Measurements from ENCODE around the gene EPN1. TPM values are rescaled to one million over a fixed set of nuclear protein-coding genes. Genes with fewer than 3 reads are reported as not detected.

Gene EPN1
- polyA plus RNA-seq, 1 of the 3 experiments (the other 2 are of a cell fraction): 134 TPM

DNA sequence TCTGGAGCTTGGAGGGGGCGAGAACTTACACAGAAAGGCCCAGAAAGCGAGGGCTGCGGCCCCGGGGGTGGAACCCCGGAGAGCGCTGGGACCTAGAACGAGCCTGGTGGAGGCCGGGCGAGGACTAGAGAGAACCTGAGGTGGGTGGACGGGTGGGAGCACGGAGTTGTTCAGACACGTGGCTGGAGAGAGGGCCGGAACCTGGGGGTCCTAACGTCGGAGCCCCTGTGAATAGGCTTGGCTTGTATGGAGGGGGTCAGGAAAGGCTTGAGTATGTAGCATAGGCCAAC, 31.2 kb upstream of the EPN1 start:
- no peak for DNase-seq
- CTCF ChIA-PET: interaction anchor here (1.2 to 3.9 kb wide), 3 partner anchors 12 to 37 kb away, joined by 3 to 22 read pairs (median 7); no protein-coding TSS in a partner anchor
- TF ChIP-seq, protein P1, sequence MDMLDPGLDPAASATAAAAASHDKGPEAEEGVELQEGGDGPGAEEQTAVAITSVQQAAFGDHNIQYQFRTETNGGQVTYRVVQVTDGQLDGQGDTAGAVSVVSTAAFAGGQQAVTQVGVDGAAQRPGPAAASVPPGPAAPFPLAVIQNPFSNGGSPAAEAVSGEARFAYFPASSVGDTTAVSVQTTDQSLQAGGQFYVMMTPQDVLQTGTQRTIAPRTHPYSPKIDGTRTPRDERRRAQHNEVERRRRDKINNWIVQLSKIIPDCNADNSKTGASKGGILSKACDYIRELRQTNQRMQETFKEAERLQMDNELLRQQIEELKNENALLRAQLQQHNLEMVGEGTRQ (IDR thresholded peaks at IDR 0.05; ENCODE audit: borderline replicate concordance, low read depth, low read length): no peak
- no peak for TF ChIP-seq FOXJ3 (CRISPR knock-in tag; IDR thresholded peaks at IDR 0.05)
- no peak for TF ChIP-seq MXI1 (IDR thresholded peaks at IDR 0.05; ENCODE audit: low read depth, low read length)
- no peak for TF ChIP-seq GABPA (IDR thresholded peaks at IDR 0.05; ENCODE audit: low read depth)
- TF ChIP-seq MEF2A (IDR thresholded peaks at IDR 0.05; ENCODE audit: borderline replicate concordance, low read depth): no peak
- TF ChIP-seq NFIC (IDR thresholded peaks at IDR 0.05; ENCODE audit: borderline replicate concordance): no peak
- TF ChIP-seq, protein P2, sequence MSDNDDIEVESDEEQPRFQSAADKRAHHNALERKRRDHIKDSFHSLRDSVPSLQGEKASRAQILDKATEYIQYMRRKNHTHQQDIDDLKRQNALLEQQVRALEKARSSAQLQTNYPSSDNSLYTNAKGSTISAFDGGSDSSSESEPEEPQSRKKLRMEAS (IDR thresholded peaks at IDR 0.05; ENCODE audit: low read depth): no peak
- TF ChIP-seq NRF1 (IDR thresholded peaks at IDR 0.05; ENCODE audit: low read depth, low read length): no peak
- TF ChIP-seq CHD2 (IDR thresholded peaks at IDR 0.05; ENCODE audit: low read length, partially characterized antibody): no peak
- TF ChIP-seq FOXM1 (IDR thresholded peaks at IDR 0.05; ENCODE audit: low read depth): no peak
- no peak for TF ChIP-seq GATA2 (CRISPR knock-in tag; IDR thresholded peaks at IDR 0.05)
- TF ChIP-seq RXRA (IDR thresholded peaks at IDR 0.05; ENCODE audit: borderline replicate concordance, low read depth): no peak
- TF ChIP-seq TAF1 (IDR thresholded peaks at IDR 0.05; ENCODE audit: borderline replicate concordance, low read depth, low read length): no peak
- TF ChIP-seq ELF1 (IDR thresholded peaks at IDR 0.05): no peak
- TF ChIP-seq, protein P3, sequence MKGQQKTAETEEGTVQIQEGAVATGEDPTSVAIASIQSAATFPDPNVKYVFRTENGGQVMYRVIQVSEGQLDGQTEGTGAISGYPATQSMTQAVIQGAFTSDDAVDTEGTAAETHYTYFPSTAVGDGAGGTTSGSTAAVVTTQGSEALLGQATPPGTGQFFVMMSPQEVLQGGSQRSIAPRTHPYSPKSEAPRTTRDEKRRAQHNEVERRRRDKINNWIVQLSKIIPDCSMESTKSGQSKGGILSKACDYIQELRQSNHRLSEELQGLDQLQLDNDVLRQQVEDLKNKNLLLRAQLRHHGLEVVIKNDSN (IDR thresholded peaks at IDR 0.05; ENCODE audit: borderline replicate concordance, low read depth): no peak
- TF ChIP-seq POLR2AphosphoS5 (IDR thresholded peaks at IDR 0.05; ENCODE audit: low read depth, low read length): no peak
- no peak for TF ChIP-seq TEAD4 (IDR thresholded peaks at IDR 0.05; ENCODE audit: borderline replicate concordance, insufficient read depth)
- TF ChIP-seq SIN3A (IDR thresholded peaks at IDR 0.05; ENCODE audit: borderline replicate concordance, low read depth, low read length): no peak
- H2AFZ ChIP-seq (ENCODE audit: low read depth): no peak overlapping the region
- H3K36me3 ChIP-seq (replicated peaks in 1 of 2; ENCODE audit: control insufficient read depth in 1 of 2, insufficient read depth in 2 of 2, low read length in 1 of 2): peaks cover 3 to 13% of the 10 kb centered on the region in 2 experiments
- 0% methylated on average over 13 of the region's 15 CpGs for WGBS (ENCODE audit: low lambda C conversion rate)
- H3K4me3 ChIP-seq (ENCODE audit: low read depth in 2 of 2, low read length in 1 of 2): peak overlapping the region; percentile 53 to 81
- peaks cover 38% of the 10 kb centered on the region for H3F3A ChIP-seq (replicated peaks; ENCODE audit: insufficient read depth)
- H4K20me1 ChIP-seq (ENCODE audit: insufficient read depth): no peaks in the 10 kb centered on the region
- H3K79me2 ChIP-seq (ENCODE audit: insufficient read depth): peaks cover 77% of the 10 kb centered on the region
- H3K27me3 ChIP-seq (ENCODE audit: insufficient read depth): no peaks in the 10 kb centered on the region
- peak overlapping the region; percentile 85 to 88; a peak in 3 of 4 replicates for H3K27ac ChIP-seq (ENCODE audit: low read depth in 2 of 2, low read length in 1 of 2)
- no peaks in the 10 kb centered on the region for H3K9me2 ChIP-seq
- H3K4me2 ChIP-seq: peak overlapping the region; percentile 95
- H3K4me1 ChIP-seq (ENCODE audit: control insufficient read depth in 1 of 2, insufficient read depth in 2 of 2, low read depth in 1 of 2, low read length in 1 of 2): peaks cover 21 to 47% of the 10 kb centered on the region in 2 experiments; a peak in 2 of 4 replicates
- POLR2A ChIA-PET: no interaction called here
- peak overlapping the region; percentile 86 for H3K9ac ChIP-seq
- no peaks in the 10 kb centered on the region for H3K9me3 ChIP-seq

All from SK-N-SH (cell line).